Measurements from ENCODE around the gene EPHB6. TPM values are rescaled to one million over a fixed set of nuclear protein-coding genes. Genes with fewer than 3 reads are reported as not detected.

Gene EPHB6
- 10 to 100 TPM in 1 of 2 experiments, 1 to 10 TPM in 1; 9.5 to 11.0 TPM for total RNA-seq

- DNase-seq, result peak; percentile 70
- ChIA-PET CTCF (interaction anchor here (0.6 to 2.9 kb wide), 23 partner anchors 9 to 1048 kb away, joined by 3 to 18 read pairs (median 4); partner anchors contain the start of gene TCAF1), POLR2A (no interaction called here)
- Mint-ChIP-seq H3K4me1 (ENCODE audit: low read depth) (peaks cover 16% of the 10 kb centered on the region), H3K36me3 (no peaks in the 10 kb centered on the region), H3K27ac (peak within 1 kb of the TSS; percentile 72), H3K4me3 (peak within 1 kb of the TSS; percentile 93), H3K9me3 (no peaks in the 10 kb centered on the region), H3K27me3 (peaks cover 2% of the 10 kb centered on the region)
- intact Hi-C loops (cut with micrococcal nuclease), result loop anchor here (1.0 to 5.0 kb wide), 6 partner anchors 27 to 532 kb away; no protein-coding TSS in a partner anchor
Observed at GRCh38 chr7:142854372-142855113, at the start of gene EPHB6. EPHB6 (plus strand) TSS chr7:142855076; CDS start chr7:142863228, 8,152 bp downstream.

GRCh38 chr7:142805350-142806021, 49.4 kb upstream of the EPHB6 start:
- ChIA-PET CTCF (interaction anchor here (0.5 to 11.6 kb wide), 4 partner anchors 14 to 435 kb away, joined by 3 to 390 read pairs (median 3); no protein-coding TSS in a partner anchor), POLR2A (interaction anchor here (10.8 kb wide), 1 partner anchor 12 kb away, joined by 517 read pairs; no protein-coding TSS in a partner anchor)
- no peak for DNase-seq
- Mint-ChIP-seq H3K27me3 (no peaks in the 10 kb centered on the region), H3K4me1 (ENCODE audit: low read depth) (peaks cover 98% of the 10 kb centered on the region), H3K27ac (peak overlapping the region; percentile 100), H3K9me3 (no peaks in the 10 kb centered on the region), H3K4me3 (peak overlapping the region; percentile 35), H3K36me3 (peaks cover 38% of the 10 kb centered on the region)
- intact Hi-C loops (cut with micrococcal nuclease), result loop anchor here (1.0 to 10.0 kb wide), 6 partner anchors 222 to 1251 kb away; partner anchors contain the start of genes AGK, TAS2R38 and ZYX

GRCh38 chr7:142806022-142806356, 48.9 kb upstream of the EPHB6 start:
- Mint-ChIP-seq H3K4me1 (ENCODE audit: low read depth) (peaks cover 97% of the 10 kb centered on the region), H3K36me3 (peaks cover 33% of the 10 kb centered on the region), H3K9me3 (no peaks in the 10 kb centered on the region), H3K4me3 (peak overlapping the region; percentile 14), H3K27ac (peak overlapping the region; percentile 100), H3K27me3 (no peaks in the 10 kb centered on the region)
- DNase-seq, result no peak
- ChIA-PET POLR2A (interaction anchor here (0.5 to 10.8 kb wide), 3 partner anchors 13 to 483 kb away, joined by 4 to 517 read pairs (median 29); no protein-coding TSS in a partner anchor), CTCF (interaction anchor here (0.5 to 11.6 kb wide), 3 partner anchors 14 to 435 kb away, joined by 3 to 390 read pairs (median 3); no protein-coding TSS in a partner anchor)
- intact Hi-C loops (cut with micrococcal nuclease), result loop anchor here (1.0 to 10.0 kb wide), 6 partner anchors 223 to 1251 kb away; partner anchors contain the start of genes AGK, TAS2R38 and ZYX

- Mint-ChIP-seq H3K27ac (peak overlapping the region; percentile 100), H3K4me3 (peak overlapping the region; percentile 14), H3K27me3 (no peaks in the 10 kb centered on the region), H3K9me3 (no peaks in the 10 kb centered on the region), H3K4me1 (ENCODE audit: low read depth) (peaks cover 97% of the 10 kb centered on the region), H3K36me3 (peaks cover 23% of the 10 kb centered on the region)
- intact Hi-C loops (cut with micrococcal nuclease), result loop anchor here (1.0 to 10.0 kb wide), 6 partner anchors 224 to 1252 kb away; partner anchors contain the start of genes AGK, TAS2R38 and ZYX
- CTCF ChIA-PET, result interaction anchor here (1.6 to 11.6 kb wide), 5 partner anchors 15 to 309 kb away, joined by 4 to 390 read pairs (median 45); no protein-coding TSS in a partner anchor
- DNase-seq, result no peak
- POLR2A ChIA-PET, result interaction anchor here (1.8 to 10.8 kb wide), 5 partner anchors 14 to 494 kb away, joined by 4 to 517 read pairs (median 26); no protein-coding TSS in a partner anchor
Observed at GRCh38 chr7:142806957-142807356, 47.9 kb upstream of the EPHB6 start.

- POLR2A ChIA-PET, result interaction anchor here (0.6 to 10.8 kb wide), 17 partner anchors 15 to 495 kb away, joined by 3 to 517 read pairs (median 4); partner anchors contain the start of gene CASP2
- CTCF ChIA-PET, result interaction anchor here (0.8 to 11.6 kb wide), 16 partner anchors 16 to 572 kb away, joined by 3 to 390 read pairs (median 4); no protein-coding TSS in a partner anchor
- Mint-ChIP-seq H3K9me3 (no peaks in the 10 kb centered on the region), H3K4me1 (ENCODE audit: low read depth) (peaks cover 97% of the 10 kb centered on the region), H3K27me3 (no peaks in the 10 kb centered on the region), H3K27ac (peak overlapping the region; percentile 100), H3K36me3 (peaks cover 13% of the 10 kb centered on the region), H3K4me3 (peak overlapping the region; percentile 56)
- DNase-seq, result peak; percentile 72
- intact Hi-C loops (cut with micrococcal nuclease), result loop anchor here (1.0 to 10.0 kb wide), 10 partner anchors 8 to 1253 kb away; partner anchors contain the start of genes AGK, TAS2R38 and ZYX
Observed at GRCh38 chr7:142807855-142808460, 46.9 kb upstream of the EPHB6 start.

- Mint-ChIP-seq H3K36me3 (peaks cover 9% of the 10 kb centered on the region), H3K27ac (peak overlapping the region; percentile 100), H3K4me1 (ENCODE audit: low read depth) (peaks cover 97% of the 10 kb centered on the region), H3K9me3 (no peaks in the 10 kb centered on the region), H3K27me3 (no peaks in the 10 kb centered on the region), H3K4me3 (peak overlapping the region; percentile 56)
- intact Hi-C loops (cut with micrococcal nuclease), result loop anchor here (1.0 to 10.0 kb wide), 10 partner anchors 8 to 1254 kb away; partner anchors contain the start of genes AGK, TAS2R38 and ZYX
- POLR2A ChIA-PET, result interaction anchor here (0.6 to 10.8 kb wide), 18 partner anchors 10 to 496 kb away, joined by 3 to 517 read pairs (median 4); partner anchors contain the start of gene CASP2
- CTCF ChIA-PET, result interaction anchor here (0.8 to 11.6 kb wide), 16 partner anchors 17 to 572 kb away, joined by 3 to 390 read pairs (median 4); no protein-coding TSS in a partner anchor
- no peak for DNase-seq
Observed at GRCh38 chr7:142808461-142808801, 46.4 kb upstream of the EPHB6 start.

GRCh38 chr7:142808802-142809583, 45.9 kb upstream of the EPHB6 start:
- intact Hi-C loops (cut with micrococcal nuclease), result loop anchor here (1.0 to 10.0 kb wide), 17 partner anchors 9 to 1254 kb away; partner anchors contain the start of genes AGK, CASP2, TAS2R38 and ZYX
- peak overlapping the region; percentile 56 for H3K4me3 Mint-ChIP-seq
- H3K4me1 Mint-ChIP-seq (ENCODE audit: low read depth), result peaks cover 95% of the 10 kb centered on the region
- CTCF ChIA-PET, result interaction anchor here (0.6 to 11.6 kb wide), 18 partner anchors 17 to 571 kb away, joined by 3 to 390 read pairs (median 4); no protein-coding TSS in a partner anchor
- peaks cover 7% of the 10 kb centered on the region for H3K36me3 Mint-ChIP-seq
- peak; percentile 98 for DNase-seq
- H3K9me3 Mint-ChIP-seq, result no peaks in the 10 kb centered on the region
- no peaks in the 10 kb centered on the region for H3K27me3 Mint-ChIP-seq
- POLR2A ChIA-PET, result interaction anchor here (0.6 to 10.8 kb wide), 16 partner anchors 9 to 496 kb away, joined by 3 to 517 read pairs (median 4); partner anchors contain the start of gene CASP2
- peak overlapping the region; percentile 100 for H3K27ac Mint-ChIP-seq

GRCh38 chr7:142809671-142810070, 45.2 kb upstream of the EPHB6 start:
- ChIA-PET POLR2A (interaction anchor here (1.6 to 10.8 kb wide), 4 partner anchors 9 to 274 kb away, joined by 3 to 517 read pairs (median 28); no protein-coding TSS in a partner anchor), CTCF (interaction anchor here (0.6 to 11.6 kb wide), 22 partner anchors 11 to 522 kb away, joined by 3 to 390 read pairs (median 6); no protein-coding TSS in a partner anchor)
- H3K9me3 Mint-ChIP-seq, result no peaks in the 10 kb centered on the region
- H3K4me1 Mint-ChIP-seq (ENCODE audit: low read depth), result peaks cover 92% of the 10 kb centered on the region
- peak; percentile 26 for DNase-seq
- H3K27me3 Mint-ChIP-seq, result no peaks in the 10 kb centered on the region
- intact Hi-C loops (cut with micrococcal nuclease), result loop anchor here (1.0 to 10.0 kb wide), 18 partner anchors 15 to 1255 kb away; partner anchors contain the start of genes AGK, CASP2, TAS2R38 and ZYX
- H3K4me3 Mint-ChIP-seq, result peak overlapping the region; percentile 56
- H3K36me3 Mint-ChIP-seq, result peaks cover 5% of the 10 kb centered on the region
- H3K27ac Mint-ChIP-seq, result peak overlapping the region; percentile 100

- intact Hi-C loops (cut with micrococcal nuclease), result loop anchor here (1.0 to 2.0 kb wide), 7 partner anchors 43 to 507 kb away; no protein-coding TSS in a partner anchor
- POLR2A ChIA-PET, result interaction anchor here (0.6 to 10.8 kb wide), 9 partner anchors 18 to 507 kb away, joined by 3 to 517 read pairs (median 4); no protein-coding TSS in a partner anchor
- Mint-ChIP-seq H3K36me3 (no peaks in the 10 kb centered on the region), H3K9me3 (no peaks in the 10 kb centered on the region), H3K4me3 (peak overlapping the region; percentile 62), H3K27me3 (no peaks in the 10 kb centered on the region), H3K4me1 (ENCODE audit: low read depth) (peaks cover 76% of the 10 kb centered on the region), H3K27ac (peak overlapping the region; percentile 100)
- CTCF ChIA-PET, result interaction anchor here (0.6 to 11.6 kb wide), 58 partner anchors 10 to 514 kb away, joined by 3 to 390 read pairs (median 5); no protein-coding TSS in a partner anchor
- peak; percentile 29 for DNase-seq
Observed at GRCh38 chr7:142811154-142811737, 43.6 kb upstream of the EPHB6 start.

Data from activated CD4-positive, alpha-beta memory T cell treated with anti-CD3 and anti-CD28 coated beads for 36 hours (primary cell).